H1 (cell line): ENCODE measurements around the gene DKK3. TPM values are rescaled to one million over a fixed set of nuclear protein-coding genes. Genes with fewer than 3 reads are reported as not detected.

Experiments
- CTCF ChIA-PET: fragments of 300-600 bp; sonication (Branson Sonifier 250); formaldehyde crosslinking; loops from one replicate; lab custom pipeline; 2021; ENCODE audit not compliant: partially characterized antibody; lab: Charles Lee
- POLR2A ChIA-PET: fragments of 300-600 bp; sonication (Branson Sonifier 250); formaldehyde crosslinking; loops from one replicate; lab custom pipeline; 2021; ENCODE audit warnings: inconsistent platforms; ENCODE audit not compliant: partially characterized antibody; lab: Charles Lee
- DNase-seq, 2 experiments: peaks; one replicate each; pipeline versions ENCODE4 v3.0.0 to v3.0.0-alpha.2; 2010 to 2022; ENCODE audit warnings: low spot score in 2 of 2, low read depth in 1 of 2, mixed read lengths in 1 of 2
- FAIRE-seq: peaks from 2 replicates; lab custom pipeline; 2011; peaks lifted over from hg19 to GRCh38; lab: Jason Lieb, UNC
- H2AFZ ChIP-seq: 2 replicates; pipeline ENCODE4 v1.8.1; 2012; ENCODE audit warnings: low read length, inconsistent platforms
- H2AK5ac ChIP-seq: 2 replicates; pipeline ENCODE4 v1.6.1; 2013; ENCODE audit warnings: low read depth, low read length
- H2BK120ac ChIP-seq: replicated peaks from 2 replicates; pipeline ENCODE3; 2013; ENCODE audit warnings: low read depth, low read length, inconsistent platforms
- H2BK12ac ChIP-seq: 2 replicates; pipeline ENCODE4 v1.6.1; 2013; ENCODE audit warnings: low read depth, low read length
- H2BK15ac ChIP-seq: 2 replicates; pipeline ENCODE4 v1.6.1; 2013; ENCODE audit warnings: low read length
- H2BK20ac ChIP-seq: 2 replicates; pipeline ENCODE4 v1.6.1; 2013; ENCODE audit warnings: low read length
- H2BK5ac ChIP-seq: 2 replicates; pipeline ENCODE4 v1.6.1; 2013; ENCODE audit warnings: low read depth, low read length
- H3K14ac ChIP-seq: 2 replicates; pipeline ENCODE4 v1.6.1; 2013; ENCODE audit warnings: inconsistent platforms; ENCODE audit not compliant: insufficient read length
- H3K18ac ChIP-seq: 2 replicates; pipeline ENCODE4 v1.6.1; 2013; ENCODE audit warnings: low read length; ENCODE audit errors: extremely low read depth
- H3K23ac ChIP-seq: 2 replicates; pipeline ENCODE4 v1.6.1; 2013; ENCODE audit warnings: inconsistent platforms; ENCODE audit not compliant: insufficient read length
- H3K23me2 ChIP-seq: 2 replicates; pipeline ENCODE4 v1.6.1; 2013; ENCODE audit warnings: low read depth, low read length
- H3K27ac ChIP-seq: 2 replicates; pipeline ENCODE4 v1.6.1; 2011; ENCODE audit warnings: low read depth, low read length, inconsistent platforms
- H3K27me3 ChIP-seq, 4 experiments: replicated peaks in 1 of 4; 1 replicate in 1 of 4; 2 replicates in 3 of 4; pipeline versions ENCODE4 v1.6.1 to v1.8.1; 2011 to 2013; ENCODE audit warnings: low read length in 3 of 4, mild to moderate bottlenecking in 3 of 4, inconsistent platforms in 2 of 4, mixed read lengths in 2 of 4, moderate library complexity in 1 of 4; ENCODE audit not compliant: control insufficient read depth in 3 of 4, insufficient read depth in 3 of 4; ENCODE audit errors: extremely low read depth in 1 of 4
- H3K36me3 ChIP-seq, 4 experiments: 2 replicates each; pipeline versions ENCODE4 v1.6.1 to v1.8.1; 2011 to 2013; ENCODE audit warnings: mild to moderate bottlenecking in 4 of 4, low read length in 3 of 4, moderate library complexity in 2 of 4, control low read depth in 1 of 4, inconsistent platforms in 1 of 4; ENCODE audit not compliant: insufficient read depth in 4 of 4, control insufficient read depth in 2 of 4
- H3K4ac ChIP-seq: replicated peaks from 2 replicates; pipeline ENCODE3; 2013; ENCODE audit warnings: low read length, low read depth, mixed read lengths, inconsistent platforms; ENCODE audit not compliant: insufficient read length
- H3K4me1 ChIP-seq, 4 experiments: replicated peaks in 1 of 4; 1 replicate in 1 of 4; 2 replicates in 3 of 4; pipeline versions ENCODE4 v1.6.1 to v1.8.1; 2011 to 2013; ENCODE audit warnings: low read length in 3 of 4, inconsistent platforms in 2 of 4, mixed read lengths in 1 of 4; ENCODE audit not compliant: insufficient read depth in 4 of 4, control insufficient read depth in 3 of 4
- H3K4me2 ChIP-seq, 2 experiments: 2 replicates each; pipeline versions ENCODE4 v1.6.1 to v1.8.1; 2011 to 2013; ENCODE audit warnings: low read depth in 2 of 2, low read length in 2 of 2, control low read depth in 1 of 2, inconsistent platforms in 1 of 2, mild to moderate bottlenecking in 1 of 2; ENCODE audit not compliant: insufficient read depth in 1 of 2
- H3K4me3 ChIP-seq, 4 experiments: fragments of 200-600, 300-600 bp in 1 of 4; sonication (generic), shearing (Covaris generic), sonication (Bioruptor Twin) in 1 of 4; 2 replicates each; pipeline versions ENCODE4 v1.5.1 to v1.8.1; 2011 to 2016; ENCODE audit warnings: low read length in 4 of 4, low read depth in 3 of 4, control low read depth in 2 of 4, inconsistent platforms in 2 of 4, mild to moderate bottlenecking in 2 of 4, mixed read lengths in 1 of 4, moderate library complexity in 1 of 4; ENCODE audit not compliant: insufficient read depth in 2 of 4; ENCODE audit errors: extremely low read depth in 1 of 4
- H3K56ac ChIP-seq: replicated peaks from 2 replicates; pipeline ENCODE3; 2013; ENCODE audit warnings: low read depth, mild to moderate bottlenecking, mixed read lengths, low read length, inconsistent platforms; ENCODE audit not compliant: insufficient read length
- H3K79me1 ChIP-seq: 2 replicates; pipeline ENCODE4 v1.6.1; 2013; ENCODE audit warnings: low read depth, low read length, control low read depth
- H3K79me2 ChIP-seq, 2 experiments: 2 replicates each; pipeline versions ENCODE4 v1.6.1 to v1.8.1; 2012 to 2013; ENCODE audit warnings: low read length in 2 of 2, mild to moderate bottlenecking in 2 of 2, inconsistent platforms in 1 of 2; ENCODE audit not compliant: insufficient read depth in 2 of 2, control insufficient read depth in 1 of 2
- H3K9ac ChIP-seq, 4 experiments: replicated peaks in 1 of 4; 1 replicate in 1 of 4; 2 replicates in 3 of 4; pipeline versions ENCODE4 v1.6.1 to v1.8.1; 2011 to 2013; ENCODE audit warnings: low read depth in 3 of 4, low read length in 3 of 4, control low read depth in 2 of 4, mild to moderate bottlenecking in 2 of 4, moderate library complexity in 2 of 4, inconsistent platforms in 1 of 4; ENCODE audit errors: extremely low read depth in 1 of 4
- H3K9me3 ChIP-seq, 2 experiments: 2 replicates each; pipeline versions ENCODE4 v1.6.1 to v1.8.1; 2012 to 2013; ENCODE audit warnings: mild to moderate bottlenecking in 2 of 2, moderate library complexity in 2 of 2, control low read depth in 1 of 2, inconsistent platforms in 1 of 2, low read depth in 1 of 2, low read length in 1 of 2, mixed read lengths in 1 of 2; ENCODE audit not compliant: insufficient read depth in 2 of 2
- H4K20me1 ChIP-seq, 2 experiments: replicated peaks in 1 of 2; 2 replicates each; pipeline versions ENCODE3 to v1.8.1; 2011 to 2013; ENCODE audit warnings: inconsistent platforms in 2 of 2, low read length in 2 of 2, mild to moderate bottlenecking in 1 of 2; ENCODE audit not compliant: insufficient read depth in 2 of 2, control insufficient read depth in 1 of 2
- H4K5ac ChIP-seq: 2 replicates; pipeline ENCODE4 v1.6.1; 2013; ENCODE audit warnings: low read length, low read depth, mixed read lengths, inconsistent platforms; ENCODE audit not compliant: insufficient read length
- H4K8ac ChIP-seq: 2 replicates; pipeline ENCODE4 v1.8.0; 2013; ENCODE audit warnings: mild to moderate bottlenecking, moderate library complexity, low read length, inconsistent platforms; ENCODE audit not compliant: insufficient read depth; ENCODE audit errors: extremely low read depth
- H4K91ac ChIP-seq: replicated peaks from 2 replicates; pipeline ENCODE3; 2013; ENCODE audit warnings: low read length, mixed read lengths, inconsistent platforms; ENCODE audit not compliant: insufficient read length
- SIX5 ChIP-seq: IDR thresholded peaks from 2 replicates; pipeline ENCODE4 v1.6.1; 2011; ENCODE audit warnings: mild to moderate bottlenecking, low read depth, low read length
- WGBS, 2 experiments: shearing (Covaris generic) in 1 of 2; methylation state at CpG; one replicate each; pipeline versions ENCODE4 v1.1.6 to v1.1.7; 2013 to 2015; ENCODE audit warnings: low lambda C conversion rate in 2 of 2, mixed read lengths in 2 of 2, inconsistent platforms in 1 of 2, low coverage in 1 of 2, missing lambda C conversion rate in 1 of 2; ENCODE audit not compliant: insufficient replicate concordance in 2 of 2, insufficient coverage in 1 of 2, insufficient read length in 1 of 2; ENCODE audit errors: extremely low coverage in 1 of 2, missing lambda C conversion rate in 1 of 2; 5-methylcytosine and 5-hydroxymethylcytosine counted together
- polyA plus RNA-seq, 7 experiments: library from polyadenylated mRNA; depleted of rRNA in 3 of 7; stranded (reverse) in 5 of 7; unstranded in 2 of 7; fragments of >200 nt in 5 of 7; fragments of 200-250 nt in 2 of 7; gene quantifications; 1 replicate in 5 of 7; 2 replicates in 1 of 7; 4 replicates in 1 of 7; pipeline versions ENCODE4 v1.2.1 to v1.2.3, GENCODE V29; 2011 to 2013; ENCODE audit warnings: missing spikeins in 2 of 7, mixed read lengths in 2 of 7
- total RNA-seq: library from RNA; stranded (reverse); fragmentation: NEBNext Ultra II Directional; extraction: Animal tissue kit (Norgen Biotek cat#: 25700); gene quantifications from 2 replicates; pipeline ENCODE4 v1.2.1, GENCODE V29; 2021

Gene DKK3
- total and polyA plus RNA-seq, 2 of the 8 experiments (the other 6 are each of a cell fraction or from before 2014, with no cell fraction given) = 30.0 to 40.1 TPM

- Histone ChIP-seq H3K14ac (no peak overlapping the region), H3K4me3 (no peak overlapping the region), H3K79me1 (no peaks in the 10 kb centered on the region), H2BK120ac (no peak overlapping the region), H3K79me2 (no peaks in the 10 kb centered on the region), H3K9ac (no peak overlapping the region), H4K20me1 (no peaks in the 10 kb centered on the region), H3K9me3 (no peaks in the 10 kb centered on the region), H3K27me3 (no peaks in the 10 kb centered on the region), H3K4me2 (no peak overlapping the region), H2AFZ (no peak overlapping the region), H2BK15ac (no peak overlapping the region), H3K23ac (no peak overlapping the region), H3K36me3 (no peaks in the 10 kb centered on the region), H2BK5ac (no peak overlapping the region), H3K23me2 (no peaks in the 10 kb centered on the region), H3K4ac (no peak overlapping the region), H3K18ac (no peak overlapping the region), H4K5ac (no peak overlapping the region), H4K91ac (no peak overlapping the region), H2BK20ac (no peak overlapping the region), H4K8ac (no peak overlapping the region), H2BK12ac (no peak overlapping the region), H3K56ac (no peak overlapping the region), H2AK5ac (no peak overlapping the region), H3K27ac (no peak overlapping the region), H3K4me1 (peaks cover 0 to 3% (median 2%) of the 10 kb centered on the region in 4 experiments; a peak in 4 of 7 replicates)
- ChIA-PET POLR2A (interaction anchor here (0.6 kb wide), 1 partner anchor 15 kb away, joined by 3 read pairs; no protein-coding TSS in a partner anchor), CTCF (interaction anchor here (0.8 to 5.4 kb wide), 9 partner anchors 11 to 257 kb away, joined by 3 to 63 read pairs (median 3); no protein-coding TSS in a partner anchor)
- no peak for DNase-seq
- no peak for TF ChIP-seq SIX5
- 81% methylated on average over 8 of the region's 8 CpGs; no CpG with 5 or more reads in 1 of the 2 experiments for WGBS, 2 experiments
- FAIRE-seq = no peak
These were observed 28.8 kb downstream of the DKK3 start for GRCh38 chr11:11979488-11980117.
